H1 (cell line): Measurements from ENCODE around the gene PSMD9. TPM values are rescaled to one million over a fixed set of nuclear protein-coding genes. Genes with fewer than 3 reads are reported as not detected.
A peak's percentile ranks its signal among the peaks of the same experiment; 100 is the strongest.

Source experiments
- CTCF ChIA-PET: fragments of 300-600 bp; sonication (Branson Sonifier 250); formaldehyde crosslinking; loops from one replicate; lab custom pipeline; 2021; ENCODE audit not compliant: partially characterized antibody; lab: Charles Lee
- POLR2A ChIA-PET: fragments of 300-600 bp; sonication (Branson Sonifier 250); formaldehyde crosslinking; loops from one replicate; lab custom pipeline; 2021; ENCODE audit warnings: inconsistent platforms; ENCODE audit not compliant: partially characterized antibody; lab: Charles Lee
- DNase-seq, 2 experiments: peaks; one replicate each; pipeline versions ENCODE4 v3.0.0 to v3.0.0-alpha.2; 2010 to 2022; ENCODE audit warnings: low spot score in 2 of 2, low read depth in 1 of 2, mixed read lengths in 1 of 2
- FAIRE-seq: peaks from 2 replicates; lab custom pipeline; 2011; peaks lifted over from hg19 to GRCh38; lab: Jason Lieb, UNC
- H2AFZ ChIP-seq: 2 replicates; pipeline ENCODE4 v1.8.1; 2012; ENCODE audit warnings: low read length, inconsistent platforms
- H2AK5ac ChIP-seq: 2 replicates; pipeline ENCODE4 v1.6.1; 2013; ENCODE audit warnings: low read depth, low read length
- H2BK120ac ChIP-seq: replicated peaks from 2 replicates; pipeline ENCODE3; 2013; ENCODE audit warnings: low read depth, low read length, inconsistent platforms
- H2BK12ac ChIP-seq: 2 replicates; pipeline ENCODE4 v1.6.1; 2013; ENCODE audit warnings: low read depth, low read length
- H2BK15ac ChIP-seq: 2 replicates; pipeline ENCODE4 v1.6.1; 2013; ENCODE audit warnings: low read length
- H2BK20ac ChIP-seq: 2 replicates; pipeline ENCODE4 v1.6.1; 2013; ENCODE audit warnings: low read length
- H2BK5ac ChIP-seq: 2 replicates; pipeline ENCODE4 v1.6.1; 2013; ENCODE audit warnings: low read depth, low read length
- H3K14ac ChIP-seq: 2 replicates; pipeline ENCODE4 v1.6.1; 2013; ENCODE audit warnings: inconsistent platforms; ENCODE audit not compliant: insufficient read length
- H3K18ac ChIP-seq: 2 replicates; pipeline ENCODE4 v1.6.1; 2013; ENCODE audit warnings: low read length; ENCODE audit errors: extremely low read depth
- H3K23ac ChIP-seq: 2 replicates; pipeline ENCODE4 v1.6.1; 2013; ENCODE audit warnings: inconsistent platforms; ENCODE audit not compliant: insufficient read length
- H3K23me2 ChIP-seq: 2 replicates; pipeline ENCODE4 v1.6.1; 2013; ENCODE audit warnings: low read depth, low read length
- H3K27ac ChIP-seq: 2 replicates; pipeline ENCODE4 v1.6.1; 2011; ENCODE audit warnings: low read depth, low read length, inconsistent platforms
- H3K27me3 ChIP-seq, 4 experiments: replicated peaks in 1 of 4; 1 replicate in 1 of 4; 2 replicates in 3 of 4; pipeline versions ENCODE4 v1.6.1 to v1.8.1; 2011 to 2013; ENCODE audit warnings: low read length in 3 of 4, mild to moderate bottlenecking in 3 of 4, inconsistent platforms in 2 of 4, mixed read lengths in 2 of 4, moderate library complexity in 1 of 4; ENCODE audit not compliant: control insufficient read depth in 3 of 4, insufficient read depth in 3 of 4; ENCODE audit errors: extremely low read depth in 1 of 4
- H3K36me3 ChIP-seq, 4 experiments: 2 replicates each; pipeline versions ENCODE4 v1.6.1 to v1.8.1; 2011 to 2013; ENCODE audit warnings: mild to moderate bottlenecking in 4 of 4, low read length in 3 of 4, moderate library complexity in 2 of 4, control low read depth in 1 of 4, inconsistent platforms in 1 of 4; ENCODE audit not compliant: insufficient read depth in 4 of 4, control insufficient read depth in 2 of 4
- H3K4ac ChIP-seq: replicated peaks from 2 replicates; pipeline ENCODE3; 2013; ENCODE audit warnings: low read length, low read depth, mixed read lengths, inconsistent platforms; ENCODE audit not compliant: insufficient read length
- H3K4me1 ChIP-seq, 4 experiments: replicated peaks in 1 of 4; 1 replicate in 1 of 4; 2 replicates in 3 of 4; pipeline versions ENCODE4 v1.6.1 to v1.8.1; 2011 to 2013; ENCODE audit warnings: low read length in 3 of 4, inconsistent platforms in 2 of 4, mixed read lengths in 1 of 4; ENCODE audit not compliant: insufficient read depth in 4 of 4, control insufficient read depth in 3 of 4
- H3K4me2 ChIP-seq, 2 experiments: 2 replicates each; pipeline versions ENCODE4 v1.6.1 to v1.8.1; 2011 to 2013; ENCODE audit warnings: low read depth in 2 of 2, low read length in 2 of 2, control low read depth in 1 of 2, inconsistent platforms in 1 of 2, mild to moderate bottlenecking in 1 of 2; ENCODE audit not compliant: insufficient read depth in 1 of 2
- H3K4me3 ChIP-seq, 4 experiments: fragments of 200-600, 300-600 bp in 1 of 4; sonication (generic), shearing (Covaris generic), sonication (Bioruptor Twin) in 1 of 4; 2 replicates each; pipeline versions ENCODE4 v1.5.1 to v1.8.1; 2011 to 2016; ENCODE audit warnings: low read length in 4 of 4, low read depth in 3 of 4, control low read depth in 2 of 4, inconsistent platforms in 2 of 4, mild to moderate bottlenecking in 2 of 4, mixed read lengths in 1 of 4, moderate library complexity in 1 of 4; ENCODE audit not compliant: insufficient read depth in 2 of 4; ENCODE audit errors: extremely low read depth in 1 of 4
- H3K56ac ChIP-seq: replicated peaks from 2 replicates; pipeline ENCODE3; 2013; ENCODE audit warnings: low read depth, mild to moderate bottlenecking, mixed read lengths, low read length, inconsistent platforms; ENCODE audit not compliant: insufficient read length
- H3K79me1 ChIP-seq: 2 replicates; pipeline ENCODE4 v1.6.1; 2013; ENCODE audit warnings: low read depth, low read length, control low read depth
- H3K79me2 ChIP-seq, 2 experiments: 2 replicates each; pipeline versions ENCODE4 v1.6.1 to v1.8.1; 2012 to 2013; ENCODE audit warnings: low read length in 2 of 2, mild to moderate bottlenecking in 2 of 2, inconsistent platforms in 1 of 2; ENCODE audit not compliant: insufficient read depth in 2 of 2, control insufficient read depth in 1 of 2
- H3K9ac ChIP-seq, 4 experiments: replicated peaks in 1 of 4; 1 replicate in 1 of 4; 2 replicates in 3 of 4; pipeline versions ENCODE4 v1.6.1 to v1.8.1; 2011 to 2013; ENCODE audit warnings: low read depth in 3 of 4, low read length in 3 of 4, control low read depth in 2 of 4, mild to moderate bottlenecking in 2 of 4, moderate library complexity in 2 of 4, inconsistent platforms in 1 of 4; ENCODE audit errors: extremely low read depth in 1 of 4
- H3K9me3 ChIP-seq, 2 experiments: 2 replicates each; pipeline versions ENCODE4 v1.6.1 to v1.8.1; 2012 to 2013; ENCODE audit warnings: mild to moderate bottlenecking in 2 of 2, moderate library complexity in 2 of 2, control low read depth in 1 of 2, inconsistent platforms in 1 of 2, low read depth in 1 of 2, low read length in 1 of 2, mixed read lengths in 1 of 2; ENCODE audit not compliant: insufficient read depth in 2 of 2
- H4K20me1 ChIP-seq, 2 experiments: replicated peaks in 1 of 2; 2 replicates each; pipeline versions ENCODE3 to v1.8.1; 2011 to 2013; ENCODE audit warnings: inconsistent platforms in 2 of 2, low read length in 2 of 2, mild to moderate bottlenecking in 1 of 2; ENCODE audit not compliant: insufficient read depth in 2 of 2, control insufficient read depth in 1 of 2
- H4K5ac ChIP-seq: 2 replicates; pipeline ENCODE4 v1.6.1; 2013; ENCODE audit warnings: low read length, low read depth, mixed read lengths, inconsistent platforms; ENCODE audit not compliant: insufficient read length
- H4K8ac ChIP-seq: 2 replicates; pipeline ENCODE4 v1.8.0; 2013; ENCODE audit warnings: mild to moderate bottlenecking, moderate library complexity, low read length, inconsistent platforms; ENCODE audit not compliant: insufficient read depth; ENCODE audit errors: extremely low read depth
- H4K91ac ChIP-seq: replicated peaks from 2 replicates; pipeline ENCODE3; 2013; ENCODE audit warnings: low read length, mixed read lengths, inconsistent platforms; ENCODE audit not compliant: insufficient read length
- HDAC6 ChIP-seq: IDR thresholded peaks from one replicate; pipeline ENCODE4 v1.7.1; 2012; ENCODE audit warnings: low read depth, mild to moderate bottlenecking, inconsistent platforms, low read length, moderate library complexity
- RAD21 ChIP-seq, 2 experiments: IDR thresholded peaks in 1 of 2; conservative IDR thresholded peaks in 1 of 2; 2 replicates each; pipeline ENCODE4 v1.6.1; 2011; ENCODE audit warnings: low read depth in 2 of 2, low read length in 2 of 2, improper control_type of control experiment in 1 of 2, inconsistent platforms in 1 of 2, mild to moderate bottlenecking in 1 of 2, moderate library complexity in 1 of 2
- TEAD4 ChIP-seq: IDR thresholded peaks from 2 replicates; pipeline ENCODE4 v1.6.1; 2012; ENCODE audit warnings: low read depth, low read length, inconsistent platforms, mixed read lengths
- WGBS, 2 experiments: shearing (Covaris generic) in 1 of 2; methylation state at CpG; one replicate each; pipeline versions ENCODE4 v1.1.6 to v1.1.7; 2013 to 2015; ENCODE audit warnings: low lambda C conversion rate in 2 of 2, mixed read lengths in 2 of 2, inconsistent platforms in 1 of 2, low coverage in 1 of 2, missing lambda C conversion rate in 1 of 2; ENCODE audit not compliant: insufficient replicate concordance in 2 of 2, insufficient coverage in 1 of 2, insufficient read length in 1 of 2; ENCODE audit errors: extremely low coverage in 1 of 2, missing lambda C conversion rate in 1 of 2; 5-methylcytosine and 5-hydroxymethylcytosine counted together
- polyA plus RNA-seq, 7 experiments: library from polyadenylated mRNA; depleted of rRNA in 3 of 7; stranded (reverse) in 5 of 7; unstranded in 2 of 7; fragments of >200 nt in 5 of 7; fragments of 200-250 nt in 2 of 7; gene quantifications; 1 replicate in 5 of 7; 2 replicates in 1 of 7; 4 replicates in 1 of 7; pipeline versions ENCODE4 v1.2.1 to v1.2.3, GENCODE V29; 2011 to 2013; ENCODE audit warnings: missing spikeins in 2 of 7, mixed read lengths in 2 of 7
- total RNA-seq: library from RNA; stranded (reverse); fragmentation: NEBNext Ultra II Directional; extraction: Animal tissue kit (Norgen Biotek cat#: 25700); gene quantifications from 2 replicates; pipeline ENCODE4 v1.2.1, GENCODE V29; 2021

The PSMD9 gene
- total and polyA plus RNA-seq, 2 of the 8 experiments (the other 6 are each of a cell fraction or from before 2014, with no cell fraction given), result 28.8 to 36.1 TPM

DNA sequence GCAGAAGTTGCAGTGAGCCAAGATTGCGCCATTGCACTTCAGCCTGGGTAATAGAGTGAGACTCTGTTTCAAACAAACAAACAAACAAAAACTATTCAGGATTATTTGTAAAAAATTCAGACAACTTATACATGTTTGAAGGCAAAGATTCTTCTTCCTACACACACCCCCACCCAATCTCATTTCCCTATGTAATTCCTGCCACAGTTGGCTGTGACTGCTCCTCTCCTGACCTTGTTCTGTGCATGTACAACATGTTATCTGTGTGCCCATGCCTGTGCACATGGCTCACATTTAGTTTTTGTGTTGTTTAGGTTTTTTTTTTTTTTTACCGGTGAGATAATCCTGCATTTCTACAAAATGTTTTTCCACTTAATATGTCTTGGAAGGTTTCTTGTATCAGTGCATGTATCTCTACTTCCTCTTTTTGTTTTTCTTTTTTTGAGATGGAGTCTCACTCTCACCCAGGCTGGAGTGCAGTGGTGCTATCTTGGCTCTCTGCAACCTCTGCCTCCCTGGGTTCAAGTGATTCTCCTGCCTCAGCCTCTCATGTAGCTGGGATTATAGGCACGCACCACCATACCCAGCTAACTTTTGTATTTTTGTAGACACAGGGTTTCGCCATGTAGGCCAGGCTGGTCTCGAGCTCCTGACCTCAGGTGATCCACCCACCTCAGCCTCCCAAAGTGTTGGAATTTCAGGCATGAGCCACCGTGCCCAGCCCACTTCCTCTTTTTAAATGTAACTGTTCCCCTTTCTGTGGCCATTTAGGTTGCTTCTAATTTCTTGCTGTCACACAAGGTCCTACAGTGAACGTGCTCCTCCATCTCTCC lies 38.5 kb downstream of the PSMD9 start:
- 0 out of 2 replicates have a peak overlapping the region, but pooled peaks have one; percentile 90 for H2BK20ac ChIP-seq
- H2AK5ac ChIP-seq, result peak overlapping the region; percentile 82; the same call in 1 of the 2 replicates
- no peak overlapping the region for H4K5ac ChIP-seq
- ChIA-PET POLR2A (interaction anchor here (0.7 to 1.2 kb wide), 4 partner anchors 11 to 36 kb away, joined by 3 to 4 read pairs (median 4); no protein-coding TSS in a partner anchor), CTCF (interaction anchor here (1.0 to 1.6 kb wide), 5 partner anchors 9 to 132 kb away, joined by 3 to 6 read pairs (median 3); partner anchors contain the start of genes CFAP251 and PSMD9)
- no peak overlapping the region for H3K4ac ChIP-seq
- H3K14ac ChIP-seq, result no peak overlapping the region
- no peaks in the 10 kb centered on the region for H3K79me1 ChIP-seq
- H2AFZ ChIP-seq, result 0 out of 2 replicates have a peak overlapping the region, but pooled peaks have one; percentile 52
- H2BK120ac ChIP-seq, result no peak overlapping the region
- no peaks in the 10 kb centered on the region; the same call in 1 of the 2 replicates for H3K23me2 ChIP-seq
- DNase-seq (no peak), FAIRE-seq (no peak)
- H3K4me2 ChIP-seq, result peak overlapping the region in 1 of 2 experiments; percentile 25; a peak in 2 of 4 replicates
- H2BK15ac ChIP-seq, result no peak overlapping the region; the same call in 1 of the 2 replicates
- no peak overlapping the region for H3K27ac ChIP-seq
- H3K4me1 ChIP-seq, result peaks cover 0 to 11% (median 0%) of the 10 kb centered on the region in 4 experiments; a peak in 2 of 7 replicates
- H2BK12ac ChIP-seq, result peak overlapping the region; percentile 97; the same call in 1 of the 2 replicates
- H3K18ac ChIP-seq, result no peak overlapping the region; the same call in 1 of the 2 replicates
- 69% methylated on average over 6 of the region's 7 CpGs; no CpG with 5 or more reads in 1 of the 2 experiments for WGBS, 2 experiments
- H2BK5ac ChIP-seq, result peak overlapping the region; percentile 78; the same call in 1 of the 2 replicates
- TF ChIP-seq TEAD4, result 0 out of 2 replicates have a peak, but pooled peaks have one; percentile 39
- no peak for TF ChIP-seq RAD21 (IDR thresholded peaks at IDR 0.05 in 1 of 2, conservative IDR thresholded peaks at IDR 0.05 in 1 of 2; ENCODE audit: low read depth in 2 of 2, low read length in 2 of 2)
- TF ChIP-seq HDAC6, result no peak
- H3K79me2 ChIP-seq, result no peaks in the 10 kb centered on the region
- no peaks in the 10 kb centered on the region for H3K9me3 ChIP-seq
- no peaks in the 10 kb centered on the region; a peak in 1 of 8 replicates for H3K36me3 ChIP-seq
- H3K27me3 ChIP-seq, result no peaks in the 10 kb centered on the region
- peak overlapping the region; percentile 45 for H4K91ac ChIP-seq
- H3K9ac ChIP-seq, result no peak overlapping the region; a peak in 1 of 7 replicates
- H3K56ac ChIP-seq, result no peak overlapping the region
- H4K20me1 ChIP-seq, result no peaks in the 10 kb centered on the region
- no peak overlapping the region for H4K8ac ChIP-seq
- no peak overlapping the region; a peak in 1 of 8 replicates for H3K4me3 ChIP-seq
- no peak overlapping the region for H3K23ac ChIP-seq
